SK-N-MC (cell line): ENCODE data around the gene ERBB4.

Source experiments
- EZH2 ChIP-seq: fragments of 200-600 bp; sonication (generic); IDR thresholded peaks from one replicate; pipeline ENCODE4 v1.6.1; 2017; ENCODE audit warnings: antibody characterized with exemption
- POLR2AphosphoS5 ChIP-seq: IDR thresholded peaks from 2 replicates; pipeline ENCODE4 v1.6.1; 2012; ENCODE audit warnings: mild to moderate bottlenecking, low read depth, low read length, borderline replicate concordance

DNA sequence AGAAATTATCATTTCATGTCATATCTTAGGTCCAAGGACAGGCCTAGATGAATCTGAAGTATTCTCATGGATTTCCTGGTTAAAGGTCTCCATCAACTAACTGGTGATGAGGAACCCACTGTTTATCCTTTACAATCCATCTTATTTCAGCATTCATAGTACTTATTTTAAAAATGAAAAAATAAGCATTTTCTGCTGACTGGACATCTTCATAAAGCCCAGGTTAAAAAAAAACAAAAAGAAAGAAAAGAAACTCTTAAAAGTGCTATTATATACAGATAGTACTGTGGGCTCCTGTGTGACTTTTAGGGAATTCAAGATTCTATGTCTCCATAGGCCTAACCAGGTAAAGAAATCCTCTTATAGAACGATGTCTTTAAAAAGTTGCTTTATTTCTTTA lies 7.1 kb downstream of the ERBB4 start:
- TF ChIP-seq POLR2AphosphoS5 (no peak), EZH2 (no peak)
